Measurements from ENCODE around the gene BTD. TPM values are rescaled to one million over a fixed set of nuclear protein-coding genes. Genes with fewer than 3 reads are reported as not detected.
A peak's percentile ranks its signal among the peaks of the same experiment; 100 is the strongest.

Gene BTD
- polyA plus RNA-seq, 4 donors = 20.6 to 37.6 (median 30.4) TPM

- H3K27ac ChIP-seq (ENCODE audit: low read depth in 1 of 3, low read length in 2 of 3) = peak overlapping the region; percentile 16 to 79 (median 77)
- FAIRE-seq (no peak), DNase-seq (no peak)
- WGBS, 3 donors = 12 to 66% (median 52%) methylated on average over 1 of the region's 1 CpG
- H3K4me1 ChIP-seq (ENCODE audit: control insufficient read depth in 3 of 3, insufficient read depth in 2 of 3, low read depth in 1 of 3, low read length in 2 of 3) = peaks cover 0 to 29% (median 0%) of the 10 kb centered on the region in 3 donors
- no peak overlapping the region for H3K4me3 ChIP-seq (ENCODE audit: low read depth in 1 of 3, low read length in 3 of 3)
- no peaks in the 10 kb centered on the region for H3K27me3 ChIP-seq (ENCODE audit: control insufficient read depth in 3 of 3, insufficient read depth in 3 of 3, low read length in 3 of 3)
- peaks cover 11 to 33% (median 20%) of the 10 kb centered on the region in 3 donors for H3K36me3 ChIP-seq (ENCODE audit: control insufficient read depth in 3 of 3, insufficient read depth in 2 of 3, low read depth in 1 of 3, low read length in 3 of 3)
- H3K9me3 ChIP-seq (ENCODE audit: control insufficient read depth in 2 of 2, insufficient read depth in 1 of 2, low read depth in 1 of 2, low read length in 1 of 2) = no peaks in the 10 kb centered on the region
Measured at GRCh38 chr3:15563190-15563589, 38.4 kb upstream of the BTD start.

GRCh38 chr3:15572138-15572537, 29.4 kb upstream of the BTD start:
- 76 to 85% (median 80%) methylated on average over 4 of the region's 4 CpGs for WGBS, 3 donors
- Histone ChIP-seq H3K27ac (ENCODE audit: low read depth in 1 of 3, low read length in 2 of 3) (no peak overlapping the region), H3K27me3 (ENCODE audit: control insufficient read depth in 3 of 3, insufficient read depth in 3 of 3, low read length in 3 of 3) (no peaks in the 10 kb centered on the region), H3K4me1 (ENCODE audit: control insufficient read depth in 3 of 3, insufficient read depth in 2 of 3, low read depth in 1 of 3, low read length in 2 of 3) (no peaks in the 10 kb centered on the region), H3K4me3 (ENCODE audit: low read depth in 1 of 3, low read length in 3 of 3) (no peak overlapping the region), H3K36me3 (ENCODE audit: control insufficient read depth in 3 of 3, insufficient read depth in 2 of 3, low read depth in 1 of 3, low read length in 3 of 3) (peaks cover 6 to 30% (median 10%) of the 10 kb centered on the region in 3 donors), H3K9me3 (ENCODE audit: control insufficient read depth in 2 of 2, insufficient read depth in 1 of 2, low read depth in 1 of 2, low read length in 1 of 2) (no peaks in the 10 kb centered on the region)
- DNase-seq (no peak), FAIRE-seq (no peak)

GRCh38 chr3:15575446-15575845, 26.1 kb upstream of the BTD start:
- no peaks in the 10 kb centered on the region for H3K27me3 ChIP-seq (ENCODE audit: control insufficient read depth in 3 of 3, insufficient read depth in 3 of 3, low read length in 3 of 3)
- DNase-seq (no peak), FAIRE-seq (no peak)
- H3K4me3 ChIP-seq (ENCODE audit: low read depth in 1 of 3, low read length in 3 of 3) = no peak overlapping the region
- peaks cover 8 to 28% (median 23%) of the 10 kb centered on the region in 3 donors for H3K36me3 ChIP-seq (ENCODE audit: control insufficient read depth in 3 of 3, insufficient read depth in 2 of 3, low read depth in 1 of 3, low read length in 3 of 3)
- H3K9me3 ChIP-seq (ENCODE audit: control insufficient read depth in 2 of 2, insufficient read depth in 1 of 2, low read depth in 1 of 2, low read length in 1 of 2) = no peaks in the 10 kb centered on the region
- H3K27ac ChIP-seq (ENCODE audit: low read depth in 1 of 3, low read length in 2 of 3) = no peak overlapping the region
- WGBS, 3 donors = 93 to 97% (median 94%) methylated on average over 5 of the region's 5 CpGs
- no peaks in the 10 kb centered on the region for H3K4me1 ChIP-seq (ENCODE audit: control insufficient read depth in 3 of 3, insufficient read depth in 2 of 3, low read depth in 1 of 3, low read length in 2 of 3)

DNA sequence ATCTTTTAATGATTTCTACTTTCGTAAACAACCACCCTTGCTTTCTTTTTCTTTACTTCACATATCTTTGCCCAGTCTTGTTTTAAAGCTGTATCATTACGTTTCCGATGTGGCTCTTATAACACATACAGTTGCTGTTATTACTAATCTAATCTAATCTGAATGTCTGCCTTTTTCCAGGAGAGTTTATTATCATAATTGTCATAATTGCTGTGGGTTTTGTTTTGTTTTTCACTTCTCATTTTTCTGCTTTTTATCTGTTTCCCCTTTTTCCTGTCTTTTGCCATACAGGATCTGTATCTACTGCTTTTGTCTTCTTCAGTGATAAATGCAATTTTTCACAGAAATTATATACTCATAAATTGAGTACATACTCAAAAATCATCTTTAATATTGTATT, 25.1 kb upstream of the BTD start:
- Histone ChIP-seq H3K27me3 (ENCODE audit: control insufficient read depth in 3 of 3, insufficient read depth in 3 of 3, low read length in 3 of 3) (no peaks in the 10 kb centered on the region), H3K9me3 (ENCODE audit: control insufficient read depth in 2 of 2, insufficient read depth in 1 of 2, low read depth in 1 of 2, low read length in 1 of 2) (no peaks in the 10 kb centered on the region), H3K4me3 (ENCODE audit: low read depth in 1 of 3, low read length in 3 of 3) (no peak overlapping the region), H3K36me3 (ENCODE audit: control insufficient read depth in 3 of 3, insufficient read depth in 2 of 3, low read depth in 1 of 3, low read length in 3 of 3) (peaks cover 8 to 26% (median 26%) of the 10 kb centered on the region in 3 donors), H3K4me1 (ENCODE audit: control insufficient read depth in 3 of 3, insufficient read depth in 2 of 3, low read depth in 1 of 3, low read length in 2 of 3) (no peaks in the 10 kb centered on the region), H3K27ac (ENCODE audit: low read depth in 1 of 3, low read length in 2 of 3) (no peak overlapping the region)
- WGBS, 3 donors = 85 to 92% (median 87%) methylated on average over 3 of the region's 3 CpGs
- no peak for DNase-seq
- FAIRE-seq = no peak

DNA sequence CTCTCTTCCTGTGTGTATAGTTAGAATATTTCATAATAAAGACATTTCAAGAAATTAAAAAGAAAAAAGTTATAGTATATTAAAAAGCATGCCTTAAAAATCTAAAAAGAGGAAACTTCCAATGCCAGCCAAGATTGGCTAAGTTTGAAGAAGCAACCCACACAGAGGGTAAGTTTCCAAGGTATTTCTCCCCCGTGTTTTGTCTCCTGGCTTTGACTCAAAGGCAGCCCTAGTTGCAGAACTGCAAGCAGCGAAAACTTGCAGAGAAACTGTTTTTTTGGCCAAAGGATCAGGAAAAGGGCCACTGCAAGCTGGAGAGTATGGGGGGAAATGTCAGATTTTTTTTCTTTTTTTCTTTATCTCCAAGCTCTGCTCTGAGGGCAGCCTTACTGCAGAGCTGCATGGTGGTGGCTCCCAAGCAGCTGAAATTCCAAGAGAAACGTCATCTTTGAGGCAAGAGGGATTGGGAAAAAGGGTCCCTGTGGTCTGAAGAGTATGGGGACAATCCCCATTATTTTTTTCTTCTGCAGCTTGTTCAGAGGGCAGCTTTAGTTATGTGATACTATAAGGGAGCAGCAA, 23.2 kb upstream of the BTD start:
- Histone ChIP-seq H3K4me1 (ENCODE audit: control insufficient read depth in 3 of 3, insufficient read depth in 2 of 3, low read depth in 1 of 3, low read length in 2 of 3) (no peaks in the 10 kb centered on the region), H3K27me3 (ENCODE audit: control insufficient read depth in 3 of 3, insufficient read depth in 3 of 3, low read length in 3 of 3) (no peaks in the 10 kb centered on the region), H3K27ac (ENCODE audit: low read depth in 1 of 3, low read length in 2 of 3) (no peak overlapping the region), H3K9me3 (ENCODE audit: control insufficient read depth in 2 of 2, insufficient read depth in 1 of 2, low read depth in 1 of 2, low read length in 1 of 2) (no peaks in the 10 kb centered on the region), H3K36me3 (ENCODE audit: control insufficient read depth in 3 of 3, insufficient read depth in 2 of 3, low read depth in 1 of 3, low read length in 3 of 3) (peaks cover 10 to 29% (median 25%) of the 10 kb centered on the region in 3 donors), H3K4me3 (ENCODE audit: low read depth in 1 of 3, low read length in 3 of 3) (no peak overlapping the region)
- DNase-seq (no peak), FAIRE-seq (no peak)
- WGBS, 3 donors = 73 to 94% (median 83%) methylated on average over 3 of the region's 3 CpGs

GRCh38 chr3:15579051-15579450, 22.5 kb upstream of the BTD start:
- H3K4me3 ChIP-seq (ENCODE audit: low read depth in 1 of 3, low read length in 3 of 3) = no peak overlapping the region
- FAIRE-seq = no peak

DNA sequence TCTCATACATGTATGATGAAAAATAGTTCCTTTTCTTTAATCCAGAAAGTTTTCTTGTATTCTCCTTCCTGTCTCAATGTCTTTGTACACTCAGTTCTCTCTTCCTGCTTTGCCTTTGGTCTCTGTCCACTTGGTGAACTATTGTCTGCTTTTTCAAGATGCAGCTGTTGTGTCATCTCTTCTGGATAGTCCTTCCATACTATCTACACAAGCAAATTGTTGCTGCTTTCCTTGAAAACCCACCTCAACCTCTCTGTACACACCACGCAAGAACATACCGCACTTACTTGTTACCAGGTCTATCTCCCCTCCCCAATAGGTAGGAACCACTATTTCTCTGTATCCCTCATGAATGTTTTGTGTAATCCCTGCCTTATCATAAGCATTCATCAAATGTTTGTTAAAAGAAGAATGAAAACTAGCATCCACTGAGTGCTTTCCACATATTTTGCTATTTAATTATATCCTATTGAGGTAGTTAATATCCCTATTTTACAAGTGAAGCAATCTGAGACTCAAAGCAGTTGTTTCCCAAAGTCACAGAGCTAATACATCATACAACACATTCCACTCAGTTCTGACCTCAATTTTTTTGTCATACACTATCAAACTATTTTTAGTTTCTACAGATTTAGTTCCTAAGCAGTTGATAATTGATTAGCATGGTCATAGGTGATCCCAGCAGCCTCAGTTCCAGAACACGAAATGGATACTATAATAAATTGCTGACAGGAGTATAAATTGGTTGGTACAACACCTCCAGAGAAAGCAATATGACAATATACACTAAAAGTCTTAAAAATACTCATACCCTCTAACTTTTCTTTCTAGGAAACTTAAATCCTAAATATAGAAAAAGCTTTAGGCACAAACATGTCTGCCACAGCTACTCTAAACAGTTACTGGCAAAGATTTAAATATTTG, 19.8 kb upstream of the BTD start:
- Histone ChIP-seq H3K9me3 (ENCODE audit: control insufficient read depth in 2 of 2, insufficient read depth in 1 of 2, low read depth in 1 of 2, low read length in 1 of 2) (no peaks in the 10 kb centered on the region), H3K27me3 (ENCODE audit: control insufficient read depth in 3 of 3, insufficient read depth in 3 of 3, low read length in 3 of 3) (no peaks in the 10 kb centered on the region), H3K4me1 (ENCODE audit: control insufficient read depth in 3 of 3, insufficient read depth in 2 of 3, low read depth in 1 of 3, low read length in 2 of 3) (no peaks in the 10 kb centered on the region), H3K36me3 (ENCODE audit: control insufficient read depth in 3 of 3, insufficient read depth in 2 of 3, low read depth in 1 of 3, low read length in 3 of 3) (peaks cover 10 to 36% (median 26%) of the 10 kb centered on the region in 3 donors), H3K4me3 (ENCODE audit: low read depth in 1 of 3, low read length in 3 of 3) (no peak overlapping the region), H3K27ac (ENCODE audit: low read depth in 1 of 3, low read length in 2 of 3) (no peak overlapping the region)
- no peak for FAIRE-seq
- WGBS, 3 donors = 94 to 97% (median 97%) methylated on average over 3 of the region's 3 CpGs
- no peak for DNase-seq

More at GRCh38 chr3:15579051-15579450, 22.5 kb upstream of the BTD start:
- WGBS, 3 donors = 66 to 72% (median 69%) methylated on average over 2 of the region's 2 CpGs
- no peak for DNase-seq
- Histone ChIP-seq H3K9me3 (ENCODE audit: control insufficient read depth in 2 of 2, insufficient read depth in 1 of 2, low read depth in 1 of 2, low read length in 1 of 2) (no peaks in the 10 kb centered on the region), H3K27ac (ENCODE audit: low read depth in 1 of 3, low read length in 2 of 3) (no peak overlapping the region), H3K27me3 (ENCODE audit: control insufficient read depth in 3 of 3, insufficient read depth in 3 of 3, low read length in 3 of 3) (no peaks in the 10 kb centered on the region), H3K36me3 (ENCODE audit: control insufficient read depth in 3 of 3, insufficient read depth in 2 of 3, low read depth in 1 of 3, low read length in 3 of 3) (peaks cover 10 to 29% (median 28%) of the 10 kb centered on the region in 3 donors), H3K4me1 (ENCODE audit: control insufficient read depth in 3 of 3, insufficient read depth in 2 of 3, low read depth in 1 of 3, low read length in 2 of 3) (no peaks in the 10 kb centered on the region)

DNA sequence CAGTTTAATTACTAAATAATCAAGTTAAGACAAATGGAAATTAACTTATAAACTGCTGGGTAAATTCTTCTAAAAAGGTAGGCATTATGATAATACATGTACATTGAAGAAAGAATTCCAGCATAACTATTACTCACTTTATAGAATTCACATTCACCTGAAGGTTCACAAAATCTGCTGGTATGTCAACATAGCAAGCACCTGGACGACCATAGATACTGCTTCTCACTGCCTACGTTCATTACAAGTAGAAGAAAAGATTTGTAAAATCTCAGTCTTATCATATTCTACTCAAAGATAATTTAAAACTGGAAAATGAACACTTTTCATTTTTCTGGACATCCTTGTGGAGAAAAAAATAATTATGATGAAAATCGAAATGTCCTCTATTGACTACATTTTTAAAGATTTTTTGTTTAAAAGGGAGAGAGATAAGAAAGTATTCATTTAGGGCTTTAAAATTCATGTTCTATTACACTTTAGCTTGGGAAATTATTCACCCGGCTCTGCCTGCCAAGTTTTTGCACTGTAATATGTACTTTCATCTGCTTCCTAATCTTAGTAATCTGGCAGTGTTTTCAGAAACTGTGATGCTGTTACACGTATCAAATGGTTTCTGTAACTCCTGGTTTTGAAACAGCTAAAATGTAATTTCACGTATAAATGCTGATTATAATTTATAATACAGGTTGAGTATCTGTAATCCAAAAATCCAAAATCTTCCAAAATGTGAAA, 16.3 kb upstream of the BTD start:
- no peak for FAIRE-seq
- Histone ChIP-seq H3K4me1 (ENCODE audit: control insufficient read depth in 3 of 3, insufficient read depth in 2 of 3, low read depth in 1 of 3, low read length in 2 of 3) (no peaks in the 10 kb centered on the region), H3K27me3 (ENCODE audit: control insufficient read depth in 3 of 3, insufficient read depth in 3 of 3, low read length in 3 of 3) (no peaks in the 10 kb centered on the region), H3K27ac (ENCODE audit: low read depth in 1 of 3, low read length in 2 of 3) (no peak overlapping the region), H3K4me3 (ENCODE audit: low read depth in 1 of 3, low read length in 3 of 3) (no peak overlapping the region), H3K9me3 (ENCODE audit: control insufficient read depth in 2 of 2, insufficient read depth in 1 of 2, low read depth in 1 of 2, low read length in 1 of 2) (no peaks in the 10 kb centered on the region), H3K36me3 (ENCODE audit: control insufficient read depth in 3 of 3, insufficient read depth in 2 of 3, low read depth in 1 of 3, low read length in 3 of 3) (peaks cover 3 to 28% (median 27%) of the 10 kb centered on the region in 3 donors)
- DNase-seq = no peak
- 61 to 77% (median 63%) methylated on average over 6 of the region's 6 CpGs for WGBS, 3 donors
